Left hindlimb (tissue), 1 donor: ENCODE results near the gene TCEA2.

Experiments used
- DNase-seq: peaks from one replicate; pipeline ENCODE4 v3.0.0-alpha.2; 2018

TCEA2 gene

GRCh38 chr20:64067733-64068307, 4.8 kb downstream of the TCEA2 start:
- peak; percentile 35 for DNase-seq

DNA sequence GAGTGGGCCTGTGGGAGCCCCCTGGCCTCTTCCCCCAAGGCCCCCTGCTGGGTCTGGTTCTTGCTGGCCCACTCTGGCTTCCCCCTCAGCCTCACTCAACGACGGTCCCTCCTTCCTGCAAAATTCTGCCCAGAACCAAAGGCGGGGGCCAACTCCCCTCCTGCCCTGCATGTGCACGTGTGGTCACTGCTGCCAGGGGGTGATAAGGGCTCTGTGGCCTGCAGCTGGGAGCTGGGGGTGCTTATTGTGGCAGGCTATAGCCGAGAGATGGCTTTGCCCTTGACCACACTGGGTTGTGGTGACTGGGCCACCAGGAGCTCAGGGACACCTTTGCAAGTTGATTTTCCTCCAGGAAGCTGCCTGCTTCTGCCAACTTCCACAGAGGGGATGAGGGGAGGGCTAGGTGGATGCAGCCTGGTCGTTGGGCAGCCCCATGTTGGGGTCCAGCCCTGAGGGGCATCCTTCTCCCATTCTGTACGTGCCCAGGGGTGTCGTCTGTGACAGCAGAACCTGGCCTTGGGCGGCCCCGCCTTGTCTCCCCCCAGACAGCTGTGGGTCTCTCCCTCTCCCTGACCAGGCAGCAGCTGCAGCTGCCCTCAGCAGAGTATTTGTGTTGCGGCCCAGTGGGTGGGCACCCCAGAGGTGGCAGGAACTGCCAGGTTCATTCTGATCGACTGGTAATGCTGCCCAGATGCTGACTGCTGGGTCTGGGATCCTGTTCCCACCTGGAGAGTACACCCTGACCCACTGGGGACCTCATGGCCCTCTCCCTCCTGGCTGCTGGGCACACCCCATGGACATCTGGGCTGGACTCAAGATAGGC, 5.6 kb downstream of the TCEA2 start:
- DNase-seq: peak; percentile 38

DNA sequence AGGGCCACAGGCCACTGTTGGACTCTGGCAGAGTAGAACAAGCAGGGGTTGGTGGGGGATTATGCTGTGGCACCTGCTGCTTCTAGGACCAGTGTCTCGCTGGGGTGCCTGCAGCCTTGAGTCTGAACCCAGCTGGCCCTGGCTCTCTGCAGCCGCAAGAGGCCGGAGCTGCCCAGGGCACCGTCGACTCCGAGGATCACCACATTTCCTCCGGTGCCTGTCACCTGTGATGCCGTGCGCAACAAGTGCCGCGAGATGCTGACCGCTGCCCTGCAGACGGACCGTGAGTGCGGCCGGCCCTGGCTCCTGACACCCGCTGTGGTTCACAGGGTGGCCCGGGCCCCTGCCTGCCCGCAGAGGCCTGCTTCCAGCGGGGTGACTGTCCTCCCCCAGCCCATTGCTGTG, 6.2 kb downstream of the TCEA2 start:
- DNase-seq: no peak

- peak; percentile 67 for DNase-seq
These were observed 6.7 kb downstream of the TCEA2 start for GRCh38 chr20:64069614-64070243.

- DNase-seq: no peak
These were observed 7.4 kb downstream of the TCEA2 start for GRCh38 chr20:64070244-64070993.

- no peak for DNase-seq
These were observed 8.6 kb downstream of the TCEA2 start for GRCh38 chr20:64071341-64072332.

DNA sequence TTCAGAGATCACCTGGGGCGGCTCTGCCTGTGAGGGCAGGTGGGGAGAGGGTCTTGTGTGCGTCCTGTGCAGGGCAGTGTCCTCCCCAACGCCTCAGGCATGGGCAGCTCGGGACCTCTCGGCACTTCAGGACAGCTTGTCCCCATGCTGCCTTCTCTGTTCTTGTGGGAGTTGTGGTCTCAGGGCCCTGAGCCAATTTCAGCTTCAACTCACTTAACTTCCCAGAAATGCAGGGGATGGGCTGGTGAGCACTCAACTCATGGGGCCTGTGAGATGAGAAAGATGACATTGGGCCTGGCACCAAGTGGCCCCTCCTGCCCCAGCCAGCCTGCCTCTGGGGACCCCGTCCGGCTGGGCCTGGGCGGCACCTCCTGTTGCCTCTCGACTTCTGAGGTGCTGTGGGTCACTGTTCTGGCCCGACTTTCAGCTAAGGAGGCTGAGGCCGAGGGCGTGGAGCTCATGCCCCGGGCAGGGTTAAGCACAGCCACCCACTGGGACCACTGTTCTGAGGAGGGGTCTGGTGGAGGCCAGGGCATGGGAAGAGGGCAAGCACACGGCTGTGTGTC, 9.6 kb downstream of the TCEA2 start:
- no peak for DNase-seq

DNA sequence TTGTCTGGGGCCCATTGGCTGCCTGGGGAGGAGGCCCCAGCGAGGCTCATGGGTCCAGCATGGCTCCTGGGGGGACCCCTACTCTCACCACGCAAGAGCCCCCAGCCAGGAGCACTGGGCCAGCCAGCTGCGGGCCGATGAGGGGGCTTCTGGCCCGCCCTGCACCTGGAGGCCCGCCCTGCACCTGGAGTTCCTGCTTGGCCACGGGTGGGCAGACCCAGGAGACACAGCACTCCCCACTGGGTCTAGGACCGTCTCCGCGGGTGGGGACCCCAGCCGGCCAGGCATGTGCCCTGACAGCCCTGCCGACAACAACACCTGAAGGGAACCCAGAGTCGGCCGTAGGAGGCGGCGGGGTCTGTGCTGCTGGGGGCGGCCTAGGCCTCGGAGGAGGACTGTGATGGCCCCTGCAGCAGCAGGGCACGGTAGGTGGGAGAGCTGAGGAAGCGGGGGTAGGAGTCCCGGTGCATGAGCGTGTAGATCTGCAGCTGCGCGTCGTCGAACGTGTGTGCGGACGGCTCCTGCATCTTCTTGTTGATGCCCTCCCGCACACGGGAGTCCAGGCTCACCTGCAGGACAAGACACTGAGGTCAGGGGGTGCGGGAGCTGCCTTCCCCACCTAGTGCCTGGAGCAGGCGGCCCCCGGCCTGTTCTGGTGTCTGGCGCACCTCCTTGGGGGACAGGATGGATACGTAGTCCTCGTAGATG, 10.6 kb downstream of the TCEA2 start:
- DNase-seq: peak; percentile 34

GRCh38 chr20:64074184-64074789, 11.3 kb downstream of the TCEA2 start:
- DNase-seq: peak; percentile 29

DNA sequence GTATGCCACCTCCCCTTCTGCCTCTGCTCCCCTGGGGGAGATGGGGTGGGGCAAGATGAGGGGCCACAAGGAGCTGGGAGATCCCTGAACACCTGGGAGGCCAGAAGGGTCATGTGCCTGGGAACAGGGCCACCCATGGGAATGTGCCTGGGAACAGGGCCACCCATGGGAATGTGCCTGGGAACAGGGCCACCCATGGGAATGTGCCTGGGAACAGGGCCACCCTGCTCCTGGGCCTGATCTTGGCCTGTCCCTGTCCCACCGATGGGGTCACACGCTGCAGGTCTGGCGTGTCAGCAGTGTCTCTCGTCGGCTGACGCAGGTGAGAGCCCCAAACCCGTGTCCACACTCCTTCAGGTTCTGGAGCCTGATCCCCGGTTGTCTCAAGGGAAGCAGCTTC, 12.0 kb downstream of the TCEA2 start:
- no peak for DNase-seq

- DNase-seq: no peak
These were observed 12.6 kb downstream of the TCEA2 start for GRCh38 chr20:64075556-64075955.

DNA sequence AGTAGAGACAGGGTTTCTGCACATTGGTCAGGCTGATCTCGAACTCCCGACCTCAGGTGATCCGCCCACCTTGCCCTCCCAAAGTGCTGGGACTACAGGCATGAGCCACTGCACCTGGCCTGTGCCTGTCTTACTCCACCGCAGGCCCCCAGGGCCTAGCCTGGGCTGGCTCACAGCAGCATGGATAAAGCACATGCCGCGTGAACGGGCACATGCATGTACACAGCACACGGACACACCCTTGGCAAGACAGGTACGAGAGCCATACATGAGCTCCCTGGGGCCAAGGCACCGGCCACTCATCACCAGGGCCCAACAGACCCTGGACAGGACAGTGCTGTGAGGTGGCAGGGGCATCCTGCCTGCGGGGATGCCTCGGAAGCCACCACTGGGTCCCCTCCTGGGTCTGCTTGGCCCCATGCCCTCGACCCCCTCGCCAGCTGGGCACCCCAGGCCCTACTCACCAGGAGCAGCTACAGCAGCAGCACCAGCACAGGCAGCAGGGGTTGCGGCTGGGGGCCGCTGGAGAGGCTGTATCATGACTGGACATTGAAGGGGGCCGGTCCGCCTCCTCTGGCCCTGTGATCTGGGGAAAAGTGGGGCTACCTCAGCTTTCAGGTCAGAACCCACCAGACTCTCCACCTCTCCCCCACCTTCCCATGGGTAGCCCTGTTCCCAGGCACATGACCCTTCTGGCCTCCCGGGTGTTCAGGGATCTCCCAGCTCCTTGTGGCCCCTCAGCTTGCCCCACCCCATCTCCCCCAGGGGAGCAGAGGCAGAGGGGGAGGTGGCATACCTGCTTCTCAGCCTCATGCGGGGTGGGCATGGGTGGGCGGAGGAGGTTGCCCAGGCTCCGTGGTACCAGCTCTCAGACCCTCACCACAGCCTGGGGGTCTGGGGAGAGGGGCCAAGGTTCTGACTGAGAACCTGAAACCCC, 13.3 kb downstream of the TCEA2 start:
- DNase-seq: peak; percentile 42

DNA sequence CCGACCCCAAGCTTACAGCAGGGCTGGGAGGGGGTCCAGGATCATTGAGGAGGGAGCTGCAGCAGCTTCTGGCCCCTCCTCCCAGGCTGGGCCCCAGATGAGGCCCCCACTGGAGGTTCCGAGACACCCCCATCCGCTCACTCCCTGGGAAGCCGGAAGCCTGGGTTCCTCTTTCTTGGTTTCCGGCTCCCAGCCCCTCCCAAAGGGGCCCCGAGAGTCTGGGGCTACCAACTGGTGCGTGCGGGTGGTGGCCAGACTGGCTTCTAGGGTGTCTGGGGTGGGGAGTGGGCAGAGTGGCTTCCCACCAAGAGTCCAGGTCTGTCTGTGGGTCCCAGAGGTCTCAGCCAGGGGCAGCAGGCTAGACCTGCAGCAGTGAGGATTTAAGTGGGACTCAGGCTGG, 14.1 kb downstream of the TCEA2 start:
- DNase-seq: peak; percentile 39

DNA sequence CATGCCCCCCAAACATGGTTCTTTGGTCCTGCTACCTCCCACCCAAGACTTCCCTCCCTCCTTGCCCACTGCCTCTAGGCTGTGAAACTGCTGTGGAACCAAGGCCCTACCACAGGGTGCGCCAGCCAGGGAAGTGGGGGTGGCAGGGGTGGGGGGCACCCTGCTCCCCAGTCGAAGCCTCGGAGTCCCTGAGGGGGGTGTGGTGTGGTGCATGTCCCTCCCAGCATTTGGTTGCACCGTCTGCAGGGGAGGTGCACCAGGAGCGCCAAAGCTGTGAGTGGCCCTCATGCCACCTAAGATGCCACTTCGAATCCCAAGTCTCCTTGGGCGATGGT, 14.5 kb downstream of the TCEA2 start:
- DNase-seq: peak; percentile 29

- peak; percentile 45 for DNase-seq
These were observed 15.0 kb downstream of the TCEA2 start for GRCh38 chr20:64077876-64078551.

DNA sequence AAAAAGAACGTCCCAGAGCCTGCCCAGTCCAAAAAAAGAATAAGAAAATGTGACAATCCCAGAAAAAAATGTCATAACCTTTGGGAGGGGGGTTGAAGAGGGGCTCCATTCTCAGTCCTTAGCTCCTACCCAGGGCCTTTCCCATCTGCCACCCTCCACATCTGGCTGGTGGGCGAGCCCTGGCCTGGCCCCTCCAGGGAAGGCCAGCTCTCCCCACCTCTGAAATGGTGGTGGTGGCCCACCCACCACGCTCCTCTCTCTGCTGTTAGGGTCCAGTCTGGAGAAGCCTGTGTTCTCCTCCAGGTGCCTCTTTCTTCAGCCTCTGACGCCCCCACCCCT, 15.9 kb downstream of the TCEA2 start:
- DNase-seq: peak; percentile 26

- DNase-seq: peak; percentile 88
These were observed 16.4 kb downstream of the TCEA2 start, which contains the start of gene RGS19 for GRCh38 chr20:64079273-64080012. Gene RGS19 (minus strand): TSS chr20:64079518. CDS start chr20:64076886, 2,632 bp downstream.
